WTC11 (cell line): ENCODE results near the gene RTN4RL1.

Experiments
- CREM ChIP-seq: sonication (generic); formaldehyde crosslinking; IDR thresholded peaks from 2 replicates; pipeline ENCODE4 v1.8.1; 2022; ENCODE audit warnings: mild to moderate bottlenecking, missing genetic modification reagents, moderate library complexity
- CTCF ChIP-seq: fragments of 200-600 bp; IDR thresholded peaks from 2 replicates; pipeline ENCODE4 v1.8.0; 2022; ENCODE audit warnings: antibody characterized with exemption
- JUN ChIP-seq: sonication (generic); formaldehyde crosslinking; IDR thresholded peaks from 2 replicates; pipeline ENCODE4 v1.8.0; 2023; ENCODE audit warnings: mild to moderate bottlenecking, missing genetic modification reagents
- SP1 ChIP-seq: sonication (generic); formaldehyde crosslinking; conservative IDR thresholded peaks from 2 replicates; pipeline ENCODE4 v1.8.1; 2022; ENCODE audit warnings: missing genetic modification reagents
- ZNF423 ChIP-seq: fragments of 250-450 bp; sonication (Bioruptor Pico); IDR thresholded peaks from 2 replicates; pipeline ENCODE4 v2.1.2; 2022; ENCODE audit warnings: mild to moderate bottlenecking, moderate library complexity

GRCh38 chr17:1948517-1948825 is 76.7 kb downstream of the RTN4RL1 start:
- TF ChIP-seq CREM (CRISPR knock-in tag) (no peak), JUN (CRISPR knock-in tag) (no peak), ZNF423 (CRISPR knock-in tag) (no peak), CTCF (no peak), SP1 (CRISPR knock-in tag) (no peak)
